Measurements from ENCODE around the gene EIF4B.

The EIF4B gene

GRCh38 chr12:53090105-53090504, 83.8 kb downstream of the EIF4B start:
- no peak for DNase-seq (ENCODE audit: low read depth)
- TF ChIP-seq, protein P1, sequence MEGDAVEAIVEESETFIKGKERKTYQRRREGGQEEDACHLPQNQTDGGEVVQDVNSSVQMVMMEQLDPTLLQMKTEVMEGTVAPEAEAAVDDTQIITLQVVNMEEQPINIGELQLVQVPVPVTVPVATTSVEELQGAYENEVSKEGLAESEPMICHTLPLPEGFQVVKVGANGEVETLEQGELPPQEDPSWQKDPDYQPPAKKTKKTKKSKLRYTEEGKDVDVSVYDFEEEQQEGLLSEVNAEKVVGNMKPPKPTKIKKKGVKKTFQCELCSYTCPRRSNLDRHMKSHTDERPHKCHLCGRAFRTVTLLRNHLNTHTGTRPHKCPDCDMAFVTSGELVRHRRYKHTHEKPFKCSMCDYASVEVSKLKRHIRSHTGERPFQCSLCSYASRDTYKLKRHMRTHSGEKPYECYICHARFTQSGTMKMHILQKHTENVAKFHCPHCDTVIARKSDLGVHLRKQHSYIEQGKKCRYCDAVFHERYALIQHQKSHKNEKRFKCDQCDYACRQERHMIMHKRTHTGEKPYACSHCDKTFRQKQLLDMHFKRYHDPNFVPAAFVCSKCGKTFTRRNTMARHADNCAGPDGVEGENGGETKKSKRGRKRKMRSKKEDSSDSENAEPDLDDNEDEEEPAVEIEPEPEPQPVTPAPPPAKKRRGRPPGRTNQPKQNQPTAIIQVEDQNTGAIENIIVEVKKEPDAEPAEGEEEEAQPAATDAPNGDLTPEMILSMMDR (IDR thresholded peaks at IDR 0.05; ENCODE audit: control insufficient read depth, insufficient read depth, low read depth, low read length, missing control alignments) = no peak
- no peak overlapping the region for H3K4me3 ChIP-seq (ENCODE audit: control insufficient read depth, low read depth, low read length)

DNA sequence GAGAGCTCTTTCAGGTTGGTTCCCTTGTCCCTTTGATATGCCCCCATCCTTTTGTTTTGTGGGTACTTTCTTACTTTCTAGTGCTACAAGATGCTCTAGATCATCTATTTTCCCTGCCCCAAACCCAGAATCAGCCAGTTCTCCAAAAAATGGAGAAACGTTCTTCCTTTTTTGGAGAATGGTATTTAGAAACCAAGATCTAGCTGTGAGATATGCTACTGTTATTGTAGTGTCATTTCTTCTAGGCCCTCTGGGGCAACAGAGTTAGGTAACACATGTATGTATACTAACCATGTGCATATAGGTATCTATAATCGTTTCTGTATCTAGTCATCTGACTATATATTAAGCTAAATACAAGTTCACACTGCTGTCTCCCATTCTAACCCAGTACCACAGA, 84.3 kb downstream of the EIF4B start:
- no peak for DNase-seq (ENCODE audit: low read depth)
- TF ChIP-seq, protein P1 (IDR thresholded peaks at IDR 0.05; ENCODE audit: control insufficient read depth, insufficient read depth, low read depth, low read length, missing control alignments) = no peak
- H3K4me3 ChIP-seq (ENCODE audit: control insufficient read depth, low read depth, low read length) = no peak overlapping the region

- no peak overlapping the region for H3K4me3 ChIP-seq (ENCODE audit: control insufficient read depth, low read depth, low read length)
- no peak for DNase-seq (ENCODE audit: low read depth)
- TF ChIP-seq, protein P1 (IDR thresholded peaks at IDR 0.05; ENCODE audit: control insufficient read depth, insufficient read depth, low read depth, low read length, missing control alignments) = no peak
These were observed 85.5 kb downstream of the EIF4B start for GRCh38 chr12:53091756-53092155.

Measured in AG09309 (cell line).